GM23338 (cell line): ENCODE results near the gene C16orf86. TPM values are rescaled to one million over a fixed set of nuclear protein-coding genes. Genes with fewer than 3 reads are reported as not detected.

ENCODE experiments used
- ATAC-seq: fragments of 200-7000 bp; cut with Tn5 transposase; 3 replicates; pipeline ENCODE4 v1.9.1; 2020
- DNase-seq: peaks from one replicate; pipeline ENCODE4 v3.0.0-alpha.2; 2015; ENCODE audit warnings: low spot score
- H2AFZ ChIP-seq: fragments of 200-600 bp; sonication (generic); 2 replicates; pipeline ENCODE4 v1.8.0; 2016; ENCODE audit warnings: antibody characterized with exemption, mild to moderate bottlenecking, moderate library complexity
- H3F3A ChIP-seq: fragments of 200-600 bp; sonication (generic); replicated peaks from 2 replicates; pipeline ENCODE4 v1.8.0; 2017; ENCODE audit warnings: antibody characterized with exemption, mixed run types, low read depth
- H3K27ac ChIP-seq: fragments of 200-600 bp; sonication (generic); 2 replicates; pipeline ENCODE4 v1.6.1; 2016; ENCODE audit warnings: low read depth
- H3K27me3 ChIP-seq: fragments of 200-600 bp; sonication (generic); 2 replicates; pipeline ENCODE4 v1.8.0; 2016; ENCODE audit warnings: mild to moderate bottlenecking, mixed run types, moderate library complexity; ENCODE audit not compliant: insufficient read depth
- H3K36me3 ChIP-seq: fragments of 200-600 bp; sonication (generic); 2 replicates; pipeline ENCODE4 v1.8.0; 2016; ENCODE audit warnings: mild to moderate bottlenecking; ENCODE audit not compliant: insufficient read depth
- H3K4me1 ChIP-seq: fragments of 200-600 bp; sonication (generic); 2 replicates; pipeline ENCODE4 v1.8.0; 2016; ENCODE audit warnings: mild to moderate bottlenecking, moderate library complexity; ENCODE audit not compliant: insufficient read depth
- H3K4me2 ChIP-seq: fragments of 200-600 bp; sonication (generic); 2 replicates; pipeline ENCODE4 v1.7.1; 2017; ENCODE audit warnings: mixed run types
- H3K4me3 ChIP-seq: fragments of 200-600 bp; sonication (generic); 2 replicates; pipeline ENCODE4 v1.6.1; 2016; ENCODE audit warnings: mixed run types
- H3K79me2 ChIP-seq: fragments of 200-600 bp; sonication (generic); replicated peaks from 2 replicates; pipeline ENCODE4 v1.8.0; 2017; ENCODE audit warnings: mild to moderate bottlenecking; ENCODE audit not compliant: insufficient read depth
- H3K9me2 ChIP-seq: fragments of 200-600 bp; sonication (generic); 2 replicates; pipeline ENCODE4 v1.8.0; 2017; ENCODE audit not compliant: insufficient read depth
- H4K20me1 ChIP-seq: fragments of 200-600 bp; sonication (generic); replicated peaks from 2 replicates; pipeline ENCODE4 v1.8.0; 2017; ENCODE audit warnings: mild to moderate bottlenecking; ENCODE audit not compliant: insufficient read depth
- H3K27ac Mint-ChIP-seq: 2 replicates; pipeline ENCODE4 v1.8.0; 2020; ENCODE audit warnings: inconsistent platforms, mild to moderate bottlenecking, moderate library complexity, mixed read lengths
- H3K27me3 Mint-ChIP-seq: 3 replicates; pipeline ENCODE4 v1.8.0; 2022; ENCODE audit warnings: low read depth, mild to moderate bottlenecking, moderate library complexity, mixed read lengths, inconsistent platforms; ENCODE audit not compliant: insufficient read depth, poor library complexity
- H3K36me3 Mint-ChIP-seq: 3 replicates; pipeline ENCODE4 v1.8.0; 2021; ENCODE audit warnings: low read depth, mild to moderate bottlenecking, inconsistent platforms, moderate library complexity, mixed read lengths
- H3K4me1 Mint-ChIP-seq: 3 replicates; pipeline ENCODE4 v1.8.0; 2020; ENCODE audit warnings: mild to moderate bottlenecking, inconsistent platforms, mixed read lengths
- H3K4me3 Mint-ChIP-seq: 3 replicates; pipeline ENCODE4 v1.8.0; 2021; ENCODE audit warnings: moderate library complexity, mild to moderate bottlenecking, inconsistent platforms, mixed read lengths
- H3K9me3 Mint-ChIP-seq: 3 replicates; pipeline ENCODE4 v1.8.0; 2020; ENCODE audit warnings: moderate library complexity, mild to moderate bottlenecking, inconsistent platforms, mixed read lengths
- CREB1 ChIP-seq: fragments of 250-450 bp; sonication (Bioruptor Pico); IDR thresholded peaks from 2 replicates; pipeline ENCODE4 v1.5.0; 2020; ENCODE audit warnings: low read depth, mild to moderate bottlenecking, moderate library complexity
- CTCF ChIP-seq, 2 experiments: fragments of 200-600 bp in 1 of 2; sonication (generic) in 1 of 2; conservative IDR thresholded peaks; 2 replicates each; pipeline versions ENCODE4 v1.5.1 to v1.6.1; 2016 to 2017; ENCODE audit warnings: antibody characterized with exemption in 2 of 2, low read depth in 2 of 2, mild to moderate bottlenecking in 2 of 2, moderate library complexity in 1 of 2
- EZH2 ChIP-seq: fragments of 200-600 bp; sonication (generic); IDR thresholded peaks from one replicate; pipeline ENCODE4 v1.8.0; 2017; ENCODE audit warnings: antibody characterized with exemption, mild to moderate bottlenecking, low read depth; ENCODE audit not compliant: unreplicated experiment
- EZH2phosphoT487 ChIP-seq: fragments of 200-600 bp; sonication (generic); IDR thresholded peaks from one replicate; pipeline ENCODE4 v1.8.1; 2018; ENCODE audit warnings: antibody characterized with exemption; ENCODE audit not compliant: unreplicated experiment
- NANOG ChIP-seq: IDR thresholded peaks from 2 replicates; pipeline ENCODE4 v1.6.1; 2016; ENCODE audit warnings: antibody characterized with exemption, borderline replicate concordance
- POLR2AphosphoS5 ChIP-seq: IDR thresholded peaks from 2 replicates; pipeline ENCODE4 v1.6.1; 2016; ENCODE audit warnings: antibody characterized with exemption, low read depth
- REST ChIP-seq: IDR thresholded peaks from one replicate; pipeline ENCODE4 v1.6.1; 2018; ENCODE audit warnings: antibody characterized with exemption; ENCODE audit not compliant: unreplicated experiment
- STAT1 ChIP-seq: IDR thresholded peaks from one replicate; pipeline ENCODE4 v1.6.1; 2016; ENCODE audit warnings: antibody characterized with exemption; ENCODE audit not compliant: unreplicated experiment
- ZNF114 ChIP-seq: fragments of 250-450 bp; sonication (Bioruptor Pico); IDR thresholded peaks from 2 replicates; pipeline ENCODE4 v1.5.0; 2020; ENCODE audit warnings: mild to moderate bottlenecking, moderate library complexity
- ZNF331 ChIP-seq: fragments of 250-450 bp; sonication (Bioruptor Pico); IDR thresholded peaks from 2 replicates; pipeline ENCODE4 v1.5.0; 2020; ENCODE audit warnings: low read depth, mild to moderate bottlenecking, moderate library complexity
- ZNF462 ChIP-seq: fragments of 250-450 bp; sonication (Bioruptor Pico); IDR thresholded peaks from 2 replicates; pipeline ENCODE4 v1.5.0; 2020; ENCODE audit warnings: mild to moderate bottlenecking, moderate library complexity
- polyA plus RNA-seq: library from polyadenylated mRNA; unstranded; fragments of >200 nt; fragmentation: Nextera tagmentation; extraction: Ambion mirVana; gene quantifications from 2 replicates; pipeline ENCODE4 v1.2.1, GENCODE V29; 2016
- total RNA-seq: library from RNA; depleted of rRNA; stranded (reverse); fragments of >200 nt; shearing (Covaris generic); gene quantifications from 2 replicates; pipeline ENCODE4 v1.2.3, GENCODE V29; 2014

Gene C16orf86
- total and polyA plus RNA-seq, 2 experiments from 2014 or later: 0.87 to 1.1 TPM

DNA sequence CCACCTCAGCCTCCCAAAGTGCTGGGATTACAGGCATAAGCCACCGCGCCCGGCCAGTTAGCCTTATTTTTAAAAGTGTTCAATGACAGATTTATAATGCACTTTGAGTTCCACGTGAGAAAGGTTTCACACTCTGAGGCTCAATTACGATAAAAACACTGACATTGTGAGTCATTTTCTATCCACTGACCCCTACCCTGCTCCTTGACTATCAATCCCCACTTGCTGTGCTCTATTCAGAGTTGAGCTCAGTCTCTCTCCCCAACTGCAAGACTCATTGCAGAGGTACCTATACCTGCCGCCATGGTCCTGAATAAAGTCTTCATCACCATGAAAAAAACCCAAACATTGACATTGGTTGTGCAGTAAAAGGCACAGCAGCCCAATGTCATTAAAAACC lies 44.0 kb downstream of the C16orf86 start:
- Histone ChIP-seq H4K20me1 (peaks cover 26% of the 10 kb centered on the region; the same call in 1 of the 2 replicates), H3K9me2 (no peaks in the 10 kb centered on the region), H3K79me2 (peaks cover 90% of the 10 kb centered on the region), H3K4me1 (peaks cover 32% of the 10 kb centered on the region), H3K27ac (0 out of 2 replicates have a peak overlapping the region, but pooled peaks have one; percentile 32), H3K27me3 (no peaks in the 10 kb centered on the region), H3K4me2 (no peak overlapping the region), H3F3A (peaks cover 8% of the 10 kb centered on the region; the same call in 1 of the 2 replicates), H3K4me3 (no peak overlapping the region), H3K36me3 (no peaks in the 10 kb centered on the region), H2AFZ (no peak overlapping the region)
- ATAC-seq: no peak
- Mint-ChIP-seq H3K9me3 (no peaks in the 10 kb centered on the region), H3K4me1 (peaks cover 27% of the 10 kb centered on the region), H3K27ac (peak overlapping the region; percentile 18; the same call in 1 of the 2 replicates), H3K4me3 (no peak overlapping the region), H3K27me3 (peaks cover 6% of the 10 kb centered on the region), H3K36me3 (peaks cover 7% of the 10 kb centered on the region; the same call in 1 of the 3 replicates)
- no peak for TF ChIP-seq ZNF462 (CRISPR knock-in tag)
- TF ChIP-seq ZNF331 (CRISPR knock-in tag): no peak
- TF ChIP-seq EZH2: no peak
- no peak for TF ChIP-seq POLR2AphosphoS5
- TF ChIP-seq STAT1: no peak
- TF ChIP-seq CREB1: no peak
- TF ChIP-seq CTCF (conservative IDR thresholded peaks at IDR 0.05; ENCODE audit: low read depth in 2 of 2): no peak
- TF ChIP-seq NANOG: no peak
- no peak for TF ChIP-seq REST
- TF ChIP-seq EZH2phosphoT487: no peak
- no peak for TF ChIP-seq ZNF114 (CRISPR knock-in tag)
- DNase-seq: no peak
